ENCODE measurements around the gene OR13C8.
"Not testable (repeated sequence)": the region's sequence is repeated elsewhere in the genome, so short reads cannot be mapped to it uniquely, and the experiment has no call there.

The OR13C8 gene

GRCh38 chr9:104568868-104569267, at the start of gene OR13C8:
Gene OR13C8, plus strand, starts transcription at chr9:104569168. Its CDS starts 0 bp downstream, at chr9:104569168.
- DNase-seq = no peak

GRCh38 chr9:104520241-104520640, 48.7 kb upstream of the OR13C8 start:
- DNase-seq = not testable (repeated sequence)

GRCh38 chr9:104527109-104527508, 41.9 kb upstream of the OR13C8 start, which contains the start of gene OR13C4:
Gene OR13C4, minus strand, starts transcription at chr9:104527209. Its CDS starts 0 bp downstream, at chr9:104527209.
- no peak for DNase-seq

- no peak for DNase-seq
Measured at GRCh38 chr9:104536756-104537155, 32.2 kb upstream of the OR13C8 start, which contains the start of gene OR13C3. Gene OR13C3, minus strand, starts transcription at chr9:104536856. Its CDS starts 133 bp downstream, at chr9:104536723.

GRCh38 chr9:104539275-104539674, 29.7 kb upstream of the OR13C8 start:
- no peak for DNase-seq

- no peak for DNase-seq
Measured at GRCh38 chr9:104544644-104545043, 24.3 kb upstream of the OR13C8 start.

- DNase-seq = no peak
Measured at GRCh38 chr9:104553261-104553660, 15.7 kb upstream of the OR13C8 start.

GRCh38 chr9:104555521-104555920, 13.4 kb upstream of the OR13C8 start:
- no peak for DNase-seq

GRCh38 chr9:104556830-104557634, 11.9 kb upstream of the OR13C8 start:
- no peak for DNase-seq

- no peak for DNase-seq
Measured at GRCh38 chr9:104564358-104564757, 4.6 kb upstream of the OR13C8 start.

- no peak for DNase-seq
Measured at GRCh38 chr9:104572612-104573011, 3.6 kb downstream of the OR13C8 start.

- DNase-seq = no peak
Measured at GRCh38 chr9:104575456-104575855, 6.5 kb downstream of the OR13C8 start.

GRCh38 chr9:104577263-104577662, 8.3 kb downstream of the OR13C8 start:
- no peak for DNase-seq

- no peak for DNase-seq
Measured at GRCh38 chr9:104580562-104580961, 11.6 kb downstream of the OR13C8 start.

- no peak for DNase-seq
Measured at GRCh38 chr9:104586496-104587180, 17.7 kb downstream of the OR13C8 start.

- DNase-seq = no peak
Measured at GRCh38 chr9:104589626-104590025, 20.7 kb downstream of the OR13C8 start.

GRCh38 chr9:104598749-104599148, 29.8 kb downstream of the OR13C8 start:
- DNase-seq = not testable (repeated sequence)

GRCh38 chr9:104599313-104599712, 30.3 kb downstream of the OR13C8 start, which contains the start of gene OR13C5:
Gene OR13C5, minus strand, starts transcription at chr9:104599413. Its CDS starts 0 bp downstream, at chr9:104599413.
- DNase-seq = not testable (repeated sequence)

GRCh38 chr9:104604801-104605200, 35.8 kb downstream of the OR13C8 start:
- no peak for DNase-seq

- not testable (repeated sequence) for DNase-seq
Measured at GRCh38 chr9:104605527-104605926, 36.6 kb downstream of the OR13C8 start, which contains the start of gene OR13C2. Gene OR13C2, minus strand, starts transcription at chr9:104605627. Its CDS starts 0 bp downstream, at chr9:104605627.

GRCh38 chr9:104606152-104606551, 37.2 kb downstream of the OR13C8 start:
- no peak for DNase-seq

- no peak for DNase-seq
Measured at GRCh38 chr9:104608336-104608735, 39.4 kb downstream of the OR13C8 start.

- DNase-seq = no peak
Measured at GRCh38 chr9:104611213-104611612, 42.2 kb downstream of the OR13C8 start.

- no peak for DNase-seq
Measured at GRCh38 chr9:104617418-104617817, 48.5 kb downstream of the OR13C8 start.
